HEK293T (cell line): Measurements from ENCODE around the gene TGFBR1.

Source experiments
- BHLHE40 ChIP-seq: fragments of 450-650 bp; IDR thresholded peaks from 2 replicates; pipeline ENCODE4 v1.6.1; 2016; ENCODE audit warnings: mild to moderate bottlenecking, moderate library complexity, borderline replicate concordance
- CTBP1 ChIP-seq: fragments of 450-650 bp; IDR thresholded peaks from 2 replicates; pipeline ENCODE4 v1.6.1; 2016; ENCODE audit warnings: borderline replicate concordance
- FOXA1 ChIP-seq: fragments of 450-650 bp; IDR thresholded peaks from 2 replicates; pipeline ENCODE4 v1.6.1; 2016; ENCODE audit warnings: mild to moderate bottlenecking
- HDGF ChIP-seq: fragments of 450-650 bp; IDR thresholded peaks from 2 replicates; pipeline ENCODE4 v1.6.1; 2017; ENCODE audit warnings: antibody characterized with exemption, borderline replicate concordance
- L3MBTL2 ChIP-seq: fragments of 450-650 bp; conservative IDR thresholded peaks from 2 replicates; pipeline ENCODE4 v1.6.1; 2016; ENCODE audit warnings: mild to moderate bottlenecking
- NFRKB ChIP-seq: fragments of 450-650 bp; IDR thresholded peaks from 2 replicates; pipeline ENCODE4 v1.6.1; 2016; ENCODE audit warnings: mild to moderate bottlenecking, moderate library complexity
- SP1 ChIP-seq: fragments of 450-650 bp; IDR thresholded peaks from 2 replicates; pipeline ENCODE4 v1.6.1; 2017
- SUZ12 ChIP-seq: fragments of 450-650 bp; IDR thresholded peaks from 2 replicates; pipeline ENCODE4 v1.6.1; 2016; ENCODE audit warnings: mild to moderate bottlenecking
- ZNF384 ChIP-seq: fragments of 450-650 bp; IDR thresholded peaks from 2 replicates; pipeline ENCODE4 v1.6.1; 2016

DNA sequence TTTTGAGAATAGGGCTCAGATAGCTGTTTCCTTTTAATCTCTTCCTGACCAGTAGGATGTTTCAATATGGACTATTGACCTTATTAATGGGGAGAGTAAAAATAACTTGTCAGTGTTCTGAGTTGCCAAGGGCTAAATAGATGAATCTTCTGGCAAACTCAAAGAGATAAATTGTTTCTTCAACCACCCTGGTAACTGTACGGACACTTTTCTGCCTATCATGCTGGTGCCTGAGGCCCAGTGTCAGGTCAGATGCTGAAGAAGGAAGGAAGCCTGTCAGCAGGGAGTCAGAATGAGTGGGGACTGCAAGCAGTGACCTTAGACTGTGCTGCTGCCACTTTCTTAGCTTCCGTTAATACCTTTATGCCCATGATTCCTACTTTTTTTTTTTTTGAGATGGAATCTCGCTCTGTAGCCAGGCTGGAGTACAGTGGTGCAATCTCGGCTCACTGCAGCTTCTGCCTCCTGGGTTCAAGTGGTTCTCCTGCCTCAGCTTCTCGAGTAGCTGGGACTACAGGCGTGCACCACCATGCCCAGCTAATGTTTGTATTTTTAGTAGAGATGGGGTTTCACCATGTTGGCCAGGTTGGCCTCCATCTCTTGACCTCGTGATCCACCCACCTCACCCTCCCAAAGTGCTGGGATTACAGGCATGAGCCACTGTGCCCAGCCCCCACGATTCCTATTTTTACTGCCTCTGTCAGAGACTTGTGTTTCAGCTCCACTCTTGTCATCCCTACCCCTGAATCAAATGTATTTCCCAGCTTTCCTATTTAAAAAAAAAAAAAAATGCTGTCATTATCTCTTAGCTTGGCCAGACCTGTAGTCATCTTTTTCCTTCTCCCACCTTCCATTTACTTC lies 33.7 kb downstream of the TGFBR1 start:
- TF ChIP-seq NFRKB (no peak), ZNF384 (no peak), SP1 (no peak), L3MBTL2 (no peak), BHLHE40 (no peak), SUZ12 (no peak), FOXA1 (no peak), CTBP1 (no peak), HDGF (no peak)
